MCF 10A (cell line): ENCODE measurements around the gene EXOC6B. TPM values are rescaled to one million over a fixed set of nuclear protein-coding genes. Genes with fewer than 3 reads are reported as not detected.

ENCODE experiments used
- BruUV-seq: library from RNA; stranded (reverse); fragments of 400-500 nt; replicated peaks from 2 replicates; lab custom pipeline; 2021; lab: Mats Ljungman, UMichigan
- CTCF ChIA-PET: fragments of 300-600 bp; sonication (Branson Sonifier 250); formaldehyde crosslinking; extraction: SDS; loops from one replicate; lab custom pipeline; 2021; ENCODE audit warnings: antibody characterized with exemption, inconsistent platforms; lab: Yijun Ruan, JAX
- POLR2A ChIA-PET: fragments of 300-600, 350-650 bp; sonication (Branson Sonifier 250); formaldehyde crosslinking; extraction: SDS; loops from one replicate; lab custom pipeline; 2020; ENCODE audit warnings: antibody characterized with exemption, inconsistent platforms; lab: Yijun Ruan, JAX
- DNase-seq: peaks from one replicate; pipeline ENCODE4 v3.0.0-alpha.2; 2018; ENCODE audit not compliant: unreplicated experiment
- H3K27ac Mint-ChIP-seq: one replicate; pipeline ENCODE4 v1.8.0; 2022; ENCODE audit warnings: mild to moderate bottlenecking, low read depth, mixed read lengths; ENCODE audit not compliant: unreplicated experiment
- H3K27me3 Mint-ChIP-seq: one replicate; pipeline ENCODE4 v1.8.0; 2022; ENCODE audit warnings: mixed read lengths; ENCODE audit not compliant: insufficient read depth, unreplicated experiment
- H3K36me3 Mint-ChIP-seq: one replicate; pipeline ENCODE4 v1.8.0; 2022; ENCODE audit warnings: mild to moderate bottlenecking, moderate library complexity, mixed read lengths; ENCODE audit not compliant: insufficient read depth, unreplicated experiment
- H3K4me1 Mint-ChIP-seq: one replicate; pipeline ENCODE4 v1.8.0; 2022; ENCODE audit warnings: mixed read lengths; ENCODE audit not compliant: insufficient read depth, unreplicated experiment
- H3K4me3 Mint-ChIP-seq: one replicate; pipeline ENCODE4 v1.8.0; 2022; ENCODE audit warnings: mild to moderate bottlenecking, moderate library complexity, mixed read lengths; ENCODE audit not compliant: unreplicated experiment
- H3K9me3 Mint-ChIP-seq: one replicate; pipeline ENCODE4 v1.8.0; 2022; ENCODE audit warnings: mixed read lengths; ENCODE audit not compliant: unreplicated experiment
- intact Hi-C: fragments of 100-400 bp; cut with micrococcal nuclease; formaldehyde crosslinking; loops from 2 replicates; pipeline ENCODE4 v1.14.1; 2022
- total RNA-seq: library from RNA; stranded (reverse); gene quantifications from 2 replicates; pipeline ENCODE4 v1.2.3, GENCODE V29; 2022
- TF ChIP-seq, protein P1 (sequence below): fragments of 200-600 bp; IDR thresholded peaks from one replicate; pipeline ENCODE4 v1.8.0; 2022; ENCODE audit warnings: antibody characterized with exemption, mild to moderate bottlenecking; ENCODE audit not compliant: unreplicated experiment

The EXOC6B gene
- total RNA-seq, 1 experiment from 2014 or later, result 24.7 TPM

DNA sequence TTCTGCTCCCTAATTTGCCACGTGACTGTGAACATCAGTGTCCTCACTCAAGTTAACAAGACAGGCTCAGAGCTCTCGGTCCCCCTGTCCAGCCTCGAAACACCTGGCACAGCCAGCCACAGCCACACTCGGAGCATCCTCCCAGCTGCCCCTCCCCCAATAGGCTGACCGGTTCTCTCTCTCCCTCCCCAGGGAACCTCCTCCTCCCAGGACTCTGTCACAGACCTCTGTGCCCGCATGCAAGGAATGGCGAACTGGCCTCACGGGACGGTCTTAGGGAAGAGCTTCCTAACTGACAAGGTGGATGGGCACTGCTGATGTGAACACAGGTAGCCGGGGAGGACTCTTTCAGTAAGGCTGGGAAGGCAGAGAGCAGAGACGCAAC, 697.0 kb downstream of the EXOC6B start:
- CTCF ChIA-PET, result interaction anchor here (1.4 kb wide), 1 partner anchor 9 kb away, joined by 7 read pairs; no protein-coding TSS in a partner anchor
- Mint-ChIP-seq H3K27ac (no peak overlapping the region), H3K9me3 (no peaks in the 10 kb centered on the region), H3K4me3 (no peak overlapping the region), H3K4me1 (peaks cover 6% of the 10 kb centered on the region), H3K27me3 (no peaks in the 10 kb centered on the region), H3K36me3 (no peaks in the 10 kb centered on the region)
- DNase-seq, result no peak
- intact Hi-C loops, result no loop called here
- TF ChIP-seq, protein P1, sequence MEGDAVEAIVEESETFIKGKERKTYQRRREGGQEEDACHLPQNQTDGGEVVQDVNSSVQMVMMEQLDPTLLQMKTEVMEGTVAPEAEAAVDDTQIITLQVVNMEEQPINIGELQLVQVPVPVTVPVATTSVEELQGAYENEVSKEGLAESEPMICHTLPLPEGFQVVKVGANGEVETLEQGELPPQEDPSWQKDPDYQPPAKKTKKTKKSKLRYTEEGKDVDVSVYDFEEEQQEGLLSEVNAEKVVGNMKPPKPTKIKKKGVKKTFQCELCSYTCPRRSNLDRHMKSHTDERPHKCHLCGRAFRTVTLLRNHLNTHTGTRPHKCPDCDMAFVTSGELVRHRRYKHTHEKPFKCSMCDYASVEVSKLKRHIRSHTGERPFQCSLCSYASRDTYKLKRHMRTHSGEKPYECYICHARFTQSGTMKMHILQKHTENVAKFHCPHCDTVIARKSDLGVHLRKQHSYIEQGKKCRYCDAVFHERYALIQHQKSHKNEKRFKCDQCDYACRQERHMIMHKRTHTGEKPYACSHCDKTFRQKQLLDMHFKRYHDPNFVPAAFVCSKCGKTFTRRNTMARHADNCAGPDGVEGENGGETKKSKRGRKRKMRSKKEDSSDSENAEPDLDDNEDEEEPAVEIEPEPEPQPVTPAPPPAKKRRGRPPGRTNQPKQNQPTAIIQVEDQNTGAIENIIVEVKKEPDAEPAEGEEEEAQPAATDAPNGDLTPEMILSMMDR, result no peak
- POLR2A ChIA-PET, result no interaction called here
- no TSS peak for BruUV-seq

GRCh38 chr2:72128059-72128842, 697.6 kb downstream of the EXOC6B start:
- H3K4me3 Mint-ChIP-seq, result no peak overlapping the region
- DNase-seq, result no peak
- H3K9me3 Mint-ChIP-seq, result no peaks in the 10 kb centered on the region
- H3K27ac Mint-ChIP-seq, result no peak overlapping the region
- intact Hi-C loops, result no loop called here
- H3K4me1 Mint-ChIP-seq, result peaks cover 6% of the 10 kb centered on the region
- H3K36me3 Mint-ChIP-seq, result no peaks in the 10 kb centered on the region
- H3K27me3 Mint-ChIP-seq, result no peaks in the 10 kb centered on the region
- BruUV-seq, result no TSS peak
- CTCF ChIA-PET, result interaction anchor here (1.4 kb wide), 1 partner anchor 10 kb away, joined by 7 read pairs; no protein-coding TSS in a partner anchor
- TF ChIP-seq, protein P1, result no peak
- POLR2A ChIA-PET, result interaction anchor here (0.7 kb wide), 1 partner anchor 82 kb away, joined by 3 read pairs; no protein-coding TSS in a partner anchor

DNA sequence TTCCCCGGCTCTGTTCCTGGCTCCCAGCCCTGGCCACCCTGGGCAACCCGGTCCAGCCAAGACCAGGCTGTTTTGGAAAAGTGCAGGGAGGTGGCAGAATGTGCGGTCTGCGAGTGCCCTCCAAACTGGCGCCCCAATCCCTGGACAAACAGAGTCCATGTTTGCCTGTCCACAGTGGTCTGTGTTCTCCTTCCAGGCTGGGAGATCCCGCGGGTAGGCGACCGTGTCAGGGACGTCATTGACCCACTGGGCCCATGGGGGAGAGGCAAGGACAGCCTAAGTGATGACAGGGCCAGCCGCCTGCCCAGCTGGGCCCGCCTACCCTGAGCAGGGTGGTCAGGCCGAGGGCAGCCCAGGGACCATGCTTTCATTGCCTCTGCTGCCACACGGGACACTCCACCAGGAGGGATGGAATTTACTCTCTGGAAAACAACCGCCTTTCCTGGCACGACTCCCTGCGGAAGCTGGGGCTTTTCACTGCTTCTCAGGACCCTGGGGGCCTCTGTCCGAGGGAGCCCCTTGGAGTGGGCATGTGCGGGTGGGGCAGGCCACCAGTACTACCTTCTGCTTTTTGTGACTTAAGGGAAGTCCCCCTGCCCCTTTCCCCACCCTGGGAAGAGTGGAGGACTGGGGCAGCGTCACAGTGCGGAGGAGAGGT, 698.3 kb downstream of the EXOC6B start:
- Mint-ChIP-seq H3K27me3 (no peaks in the 10 kb centered on the region), H3K9me3 (no peaks in the 10 kb centered on the region), H3K4me1 (peaks cover 6% of the 10 kb centered on the region), H3K36me3 (no peaks in the 10 kb centered on the region), H3K27ac (no peak overlapping the region), H3K4me3 (no peak overlapping the region)
- no TSS peak for BruUV-seq
- ChIA-PET POLR2A (interaction anchor here (0.8 kb wide), 1 partner anchor 506 kb away, joined by 3 read pairs; no protein-coding TSS in a partner anchor), CTCF (interaction anchor here (1.6 kb wide), 1 partner anchor 10 kb away, joined by 6 read pairs; no protein-coding TSS in a partner anchor)
- intact Hi-C loops, result no loop called here
- TF ChIP-seq, protein P1, result no peak
- DNase-seq, result no peak
